Panc1 (cell line): Measurements from ENCODE around the gene SYT1. TPM values are rescaled to one million over a fixed set of nuclear protein-coding genes. Genes with fewer than 3 reads are reported as not detected.

Experiments
- ATAC-seq: fragments of 200-7000 bp; cut with Tn5 transposase; 2 replicates; pipeline ENCODE4 v1.9.1; 2020; ENCODE audit warnings: mild to moderate bottlenecking, moderate library complexity
- BruUV-seq: library from RNA; stranded (reverse); fragments of 400-500 nt; replicated peaks from 2 replicates; lab custom pipeline; 2021; lab: Mats Ljungman, UMichigan
- CTCF ChIA-PET: fragments of 300-600 bp; sonication (Branson Sonifier 250); formaldehyde crosslinking; loops from one replicate; lab custom pipeline; 2022; ENCODE audit warnings: antibody characterized with exemption; lab: Charles Lee
- POLR2A ChIA-PET: fragments of 300-600 bp; sonication (Branson Sonifier 250); formaldehyde crosslinking; loops from one replicate; lab custom pipeline; 2022; ENCODE audit warnings: antibody characterized with exemption; lab: Charles Lee
- DNase-seq: peaks from one replicate; pipeline ENCODE4 v3.0.0-alpha.2; 2010; ENCODE audit warnings: low read depth, low spot score
- H3K27ac ChIP-seq: 2 replicates; pipeline ENCODE4 v1.5.1; 2011; ENCODE audit warnings: mild to moderate bottlenecking, low read length, inconsistent platforms
- H3K27me3 ChIP-seq: fragments of 200-500 bp; sonication (Bioruptor generic); 2 replicates; pipeline ENCODE4 v1.6.0; 2014; ENCODE audit warnings: low read length, inconsistent platforms; ENCODE audit not compliant: control insufficient read depth, insufficient read depth
- H3K36me3 ChIP-seq: fragments of 200-500 bp; sonication (Bioruptor generic); 2 replicates; pipeline ENCODE4 v1.5.1; 2014; ENCODE audit warnings: inconsistent platforms, mild to moderate bottlenecking, low read length, moderate library complexity; ENCODE audit not compliant: control insufficient read depth, insufficient read depth
- H3K4me1 ChIP-seq: 2 replicates; pipeline ENCODE4 v1.5.1; 2011; ENCODE audit warnings: inconsistent platforms, mild to moderate bottlenecking, low read length, moderate library complexity; ENCODE audit not compliant: control insufficient read depth, insufficient read depth
- H3K4me3 ChIP-seq, 2 experiments: 2 replicates each; pipeline ENCODE4 v1.5.1; 2011 to 2012; ENCODE audit warnings: low read depth in 2 of 2, low read length in 2 of 2, mild to moderate bottlenecking in 2 of 2, inconsistent platforms in 1 of 2, moderate library complexity in 1 of 2
- H3K9me3 ChIP-seq: fragments of 200-500 bp; sonication (Bioruptor generic); 2 replicates; pipeline ENCODE4 v1.5.1; 2014; ENCODE audit warnings: low read depth, mild to moderate bottlenecking, inconsistent platforms, low read length, moderate library complexity; ENCODE audit not compliant: control insufficient read depth, insufficient read depth
- CTCF ChIP-seq: fragments of 450-650 bp; IDR thresholded peaks from 2 replicates; pipeline ENCODE4 v1.5.1; 2017; ENCODE audit warnings: mild to moderate bottlenecking
- POLR2AphosphoS5 ChIP-seq: IDR thresholded peaks from 2 replicates; pipeline ENCODE4 v1.6.1; 2012; ENCODE audit warnings: mild to moderate bottlenecking, low read depth, low read length, moderate library complexity
- REST ChIP-seq, 2 experiments: IDR thresholded peaks; 2 replicates each; pipeline ENCODE4 v1.6.1; 2011 to 2012; ENCODE audit warnings: low read depth in 2 of 2, control low read depth in 1 of 2, low read length in 1 of 2, mild to moderate bottlenecking in 1 of 2, moderate library complexity in 1 of 2; ENCODE audit not compliant: insufficient read depth in 1 of 2
- SIN3A ChIP-seq: IDR thresholded peaks from 2 replicates; pipeline ENCODE4 v1.6.1; 2012; ENCODE audit warnings: low read depth, mild to moderate bottlenecking, low read length, moderate library complexity, borderline replicate concordance; ENCODE audit not compliant: insufficient read depth
- TCF7L2 ChIP-seq: IDR thresholded peaks from 2 replicates; pipeline ENCODE4 v1.6.1; 2011; ENCODE audit warnings: mild to moderate bottlenecking, low read depth, low read length, inconsistent platforms
- in situ Hi-C: cut with HindIII; loops from 2 replicates; pipeline ENCODE4 v1.10.0; 2016; ENCODE audit warnings: low sequenced_read_pairs, low pct_unique_long_range_greater_than_20kb
- intact Hi-C: fragments of 100-400 bp; cut with micrococcal nuclease; formaldehyde crosslinking; loops from one replicate; pipeline ENCODE4 v1.10.0; 2022; ENCODE audit not compliant: unreplicated experiment
- total RNA-seq: library from RNA; stranded (reverse); gene quantifications from one replicate; pipeline ENCODE4 v1.2.1, GENCODE V29; 2021; ENCODE audit not compliant: unreplicated experiment

Gene SYT1
- total RNA-seq, 1 experiment from 2014 or later: 3.0 TPM

- H3K9me3 ChIP-seq: no peaks in the 10 kb centered on the region
- no peaks in the 10 kb centered on the region for H3K27me3 ChIP-seq
- DNase-seq (no peak), ATAC-seq (no peak)
- TF ChIP-seq TCF7L2: no peak
- TF ChIP-seq POLR2AphosphoS5: no peak
- no peak for TF ChIP-seq CTCF
- TF ChIP-seq SIN3A: no peak
- TF ChIP-seq REST (IDR thresholded peaks at IDR 0.05; ENCODE audit: insufficient read depth in 1 of 2, low read depth in 2 of 2, low read length in 1 of 2): no peak
- BruUV-seq: no TSS peak
- no peak overlapping the region for H3K4me3 ChIP-seq
- POLR2A ChIA-PET: no interaction called here
- CTCF ChIA-PET: no interaction called here
- no peaks in the 10 kb centered on the region for H3K4me1 ChIP-seq
- in situ Hi-C loops (no loop called here), intact Hi-C loops (no loop called here)
- no peak overlapping the region for H3K27ac ChIP-seq
- no peaks in the 10 kb centered on the region for H3K36me3 ChIP-seq
Measured at GRCh38 chr12:79326663-79327062, 462.1 kb downstream of the SYT1 start.

GRCh38 chr12:79327465-79327864 lies 462.9 kb downstream of the SYT1 start:
- ChIA-PET CTCF (no interaction called here), POLR2A (no interaction called here)
- H3K27ac ChIP-seq: no peak overlapping the region
- H3K27me3 ChIP-seq: no peaks in the 10 kb centered on the region
- H3K36me3 ChIP-seq: no peaks in the 10 kb centered on the region
- in situ Hi-C loops (no loop called here), intact Hi-C loops (no loop called here)
- no peaks in the 10 kb centered on the region for H3K9me3 ChIP-seq
- ATAC-seq (no peak), DNase-seq (no peak)
- TF ChIP-seq TCF7L2: no peak
- no peak for TF ChIP-seq REST (IDR thresholded peaks at IDR 0.05; ENCODE audit: insufficient read depth in 1 of 2, low read depth in 2 of 2, low read length in 1 of 2)
- no peak for TF ChIP-seq POLR2AphosphoS5
- no peak for TF ChIP-seq SIN3A
- no peak for TF ChIP-seq CTCF
- BruUV-seq: no TSS peak
- H3K4me3 ChIP-seq: no peak overlapping the region
- no peaks in the 10 kb centered on the region for H3K4me1 ChIP-seq
